Measurements from ENCODE around the gene MARCKSL1.

DNA sequence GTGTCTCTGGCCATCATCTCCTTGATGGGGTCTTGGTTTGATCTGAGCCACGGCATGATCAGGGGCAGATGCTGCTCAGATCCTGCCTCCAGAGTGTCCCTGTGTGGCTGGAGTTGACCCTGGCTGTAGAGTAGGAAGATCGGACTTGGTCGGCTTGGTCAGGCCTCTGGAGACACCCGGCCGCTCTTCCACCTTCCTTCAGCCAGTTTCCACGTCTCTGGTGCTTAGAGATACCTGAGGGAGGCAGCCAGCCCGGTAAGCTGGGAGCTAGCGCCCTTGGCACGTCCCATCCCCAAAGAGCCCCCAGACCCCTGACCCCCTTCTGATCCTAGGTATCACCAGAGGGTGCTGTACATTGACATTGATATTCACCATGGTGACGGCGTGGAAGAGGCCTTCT, 8.8 kb downstream of the MARCKSL1 start:
- TF ChIP-seq, protein P1, sequence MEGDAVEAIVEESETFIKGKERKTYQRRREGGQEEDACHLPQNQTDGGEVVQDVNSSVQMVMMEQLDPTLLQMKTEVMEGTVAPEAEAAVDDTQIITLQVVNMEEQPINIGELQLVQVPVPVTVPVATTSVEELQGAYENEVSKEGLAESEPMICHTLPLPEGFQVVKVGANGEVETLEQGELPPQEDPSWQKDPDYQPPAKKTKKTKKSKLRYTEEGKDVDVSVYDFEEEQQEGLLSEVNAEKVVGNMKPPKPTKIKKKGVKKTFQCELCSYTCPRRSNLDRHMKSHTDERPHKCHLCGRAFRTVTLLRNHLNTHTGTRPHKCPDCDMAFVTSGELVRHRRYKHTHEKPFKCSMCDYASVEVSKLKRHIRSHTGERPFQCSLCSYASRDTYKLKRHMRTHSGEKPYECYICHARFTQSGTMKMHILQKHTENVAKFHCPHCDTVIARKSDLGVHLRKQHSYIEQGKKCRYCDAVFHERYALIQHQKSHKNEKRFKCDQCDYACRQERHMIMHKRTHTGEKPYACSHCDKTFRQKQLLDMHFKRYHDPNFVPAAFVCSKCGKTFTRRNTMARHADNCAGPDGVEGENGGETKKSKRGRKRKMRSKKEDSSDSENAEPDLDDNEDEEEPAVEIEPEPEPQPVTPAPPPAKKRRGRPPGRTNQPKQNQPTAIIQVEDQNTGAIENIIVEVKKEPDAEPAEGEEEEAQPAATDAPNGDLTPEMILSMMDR (IDR thresholded peaks at IDR 0.05 in 4 of 5, conservative IDR thresholded peaks at IDR 0.05 in 1 of 5), result no peak
- no peak for TF ChIP-seq POLR2A (IDR thresholded peaks at IDR 0.05)

Data from gastrocnemius medialis (tissue), 4 donors.